ENCODE results near the gene ASCC1.

ASCC1 gene

GRCh38 chr10:72097448-72098300, 118.4 kb downstream of the ASCC1 start:
- DNase-seq (ENCODE audit: low read depth), result peak; percentile 97

- peak; percentile 77 for DNase-seq (ENCODE audit: low read depth)
These were observed 119.7 kb downstream of the ASCC1 start for GRCh38 chr10:72096115-72097000.

GRCh38 chr10:72095195-72095594, 120.9 kb downstream of the ASCC1 start:
- DNase-seq (ENCODE audit: low read depth), result no peak

- no peak for DNase-seq (ENCODE audit: low read depth)
These were observed 121.5 kb downstream of the ASCC1 start for GRCh38 chr10:72094574-72094973.

GRCh38 chr10:72093450-72093849, 122.6 kb downstream of the ASCC1 start:
- no peak for DNase-seq (ENCODE audit: low read depth)

GRCh38 chr10:72092987-72093386, 123.1 kb downstream of the ASCC1 start:
- DNase-seq (ENCODE audit: low read depth), result no peak

GRCh38 chr10:72092171-72092924, 123.7 kb downstream of the ASCC1 start:
- DNase-seq (ENCODE audit: low read depth), result no peak

- DNase-seq (ENCODE audit: low read depth), result no peak
These were observed 125.8 kb downstream of the ASCC1 start for GRCh38 chr10:72090326-72090725.

- no peak for DNase-seq (ENCODE audit: low read depth)
These were observed 126.5 kb downstream of the ASCC1 start for GRCh38 chr10:72089618-72090017.

- peak; percentile 16 for DNase-seq (ENCODE audit: low read depth)
These were observed 127.0 kb downstream of the ASCC1 start for GRCh38 chr10:72088889-72089575.

- no peak for DNase-seq (ENCODE audit: low read depth)
These were observed 127.8 kb downstream of the ASCC1 start, which contains the start of gene SPOCK2 for GRCh38 chr10:72087969-72088888. SPOCK2 (minus strand) TSS chr10:72088551; CDS start chr10:72088328, 223 bp downstream.

GRCh38 chr10:72087392-72087968, 128.6 kb downstream of the ASCC1 start:
- no peak for DNase-seq (ENCODE audit: low read depth)

- no peak for DNase-seq (ENCODE audit: low read depth)
These were observed 129.3 kb downstream of the ASCC1 start for GRCh38 chr10:72086466-72087391.

GRCh38 chr10:72085864-72086465, 130.1 kb downstream of the ASCC1 start:
- DNase-seq (ENCODE audit: low read depth), result no peak

GRCh38 chr10:72085166-72085565, 130.9 kb downstream of the ASCC1 start:
- no peak for DNase-seq (ENCODE audit: low read depth)

- no peak for DNase-seq (ENCODE audit: low read depth)
These were observed 132.2 kb downstream of the ASCC1 start for GRCh38 chr10:72083790-72084459.

GRCh38 chr10:72082856-72083789, 133.0 kb downstream of the ASCC1 start:
- no peak for DNase-seq (ENCODE audit: low read depth)

All from amniotic epithelial cell (primary cell).